ENCODE measurements around the gene EPB41L2. TPM values are rescaled to one million over a fixed set of nuclear protein-coding genes. Genes with fewer than 3 reads are reported as not detected.

The EPB41L2 gene
- total and polyA plus RNA-seq, 2 donors from 2014 or later: 19.6 to 111 TPM

DNA sequence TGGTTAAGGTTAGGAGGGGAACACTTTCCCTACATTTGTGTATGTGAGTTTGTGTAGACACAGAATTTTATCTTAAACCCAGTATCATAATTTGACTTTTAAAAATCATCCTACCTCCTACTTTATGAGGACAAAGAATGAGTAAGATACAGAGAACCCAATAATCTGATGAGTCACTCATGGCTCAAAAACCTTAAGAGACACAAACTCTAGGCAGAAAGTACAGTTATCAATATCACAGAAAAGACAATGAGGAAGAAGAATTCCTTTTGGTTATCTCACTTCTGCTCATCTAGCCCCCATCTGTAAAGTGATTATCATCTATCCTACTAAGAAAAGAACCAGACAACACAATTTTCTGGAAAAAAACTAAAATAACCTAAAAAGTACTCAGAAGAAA is 87.7 kb downstream of the EPB41L2 start:
- H3K9me3 ChIP-seq (ENCODE audit: control insufficient read depth in 2 of 3, insufficient read depth in 1 of 3, low read length in 3 of 3): no peaks in the 10 kb centered on the region
- no peak overlapping the region for H3K9ac ChIP-seq (ENCODE audit: low read length in 3 of 3)
- FAIRE-seq (no peak), DNase-seq (no peak)
- no peak overlapping the region for H3K27ac ChIP-seq (ENCODE audit: low read depth in 2 of 2, low read length in 2 of 2)
- TF ChIP-seq, protein P1, sequence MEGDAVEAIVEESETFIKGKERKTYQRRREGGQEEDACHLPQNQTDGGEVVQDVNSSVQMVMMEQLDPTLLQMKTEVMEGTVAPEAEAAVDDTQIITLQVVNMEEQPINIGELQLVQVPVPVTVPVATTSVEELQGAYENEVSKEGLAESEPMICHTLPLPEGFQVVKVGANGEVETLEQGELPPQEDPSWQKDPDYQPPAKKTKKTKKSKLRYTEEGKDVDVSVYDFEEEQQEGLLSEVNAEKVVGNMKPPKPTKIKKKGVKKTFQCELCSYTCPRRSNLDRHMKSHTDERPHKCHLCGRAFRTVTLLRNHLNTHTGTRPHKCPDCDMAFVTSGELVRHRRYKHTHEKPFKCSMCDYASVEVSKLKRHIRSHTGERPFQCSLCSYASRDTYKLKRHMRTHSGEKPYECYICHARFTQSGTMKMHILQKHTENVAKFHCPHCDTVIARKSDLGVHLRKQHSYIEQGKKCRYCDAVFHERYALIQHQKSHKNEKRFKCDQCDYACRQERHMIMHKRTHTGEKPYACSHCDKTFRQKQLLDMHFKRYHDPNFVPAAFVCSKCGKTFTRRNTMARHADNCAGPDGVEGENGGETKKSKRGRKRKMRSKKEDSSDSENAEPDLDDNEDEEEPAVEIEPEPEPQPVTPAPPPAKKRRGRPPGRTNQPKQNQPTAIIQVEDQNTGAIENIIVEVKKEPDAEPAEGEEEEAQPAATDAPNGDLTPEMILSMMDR (IDR thresholded peaks at IDR 0.05; ENCODE audit: borderline replicate concordance, extremely low read depth, insufficient read depth): no peak
- H3K36me3 ChIP-seq (ENCODE audit: control insufficient read depth in 2 of 3, insufficient read depth in 3 of 3, low read length in 3 of 3): no peaks in the 10 kb centered on the region
- no peaks in the 10 kb centered on the region for H3K4me1 ChIP-seq (ENCODE audit: control insufficient read depth in 2 of 3, insufficient read depth in 2 of 3, low read depth in 1 of 3, low read length in 3 of 3)
- H3K27me3 ChIP-seq (ENCODE audit: control insufficient read depth, insufficient read depth, low read length): no peaks in the 10 kb centered on the region
- intact Hi-C loops (cut with DNase I): no loop called here
- no peak overlapping the region for H3K4me3 ChIP-seq (ENCODE audit: low read length in 3 of 3)

GRCh38 chr6:130973521-130974277 is 89.3 kb downstream of the EPB41L2 start:
- Histone ChIP-seq H3K9ac (ENCODE audit: low read length in 3 of 3) (no peak overlapping the region), H3K9me3 (ENCODE audit: control insufficient read depth in 2 of 3, insufficient read depth in 1 of 3, low read length in 3 of 3) (no peaks in the 10 kb centered on the region), H3K4me1 (ENCODE audit: control insufficient read depth in 2 of 3, insufficient read depth in 2 of 3, low read depth in 1 of 3, low read length in 3 of 3) (no peaks in the 10 kb centered on the region), H3K4me3 (ENCODE audit: low read length in 3 of 3) (no peak overlapping the region), H3K27ac (ENCODE audit: low read depth in 2 of 2, low read length in 2 of 2) (no peak overlapping the region), H3K27me3 (ENCODE audit: control insufficient read depth, insufficient read depth, low read length) (no peaks in the 10 kb centered on the region), H3K36me3 (ENCODE audit: control insufficient read depth in 2 of 3, insufficient read depth in 3 of 3, low read length in 3 of 3) (no peaks in the 10 kb centered on the region)
- TF ChIP-seq, protein P1 (IDR thresholded peaks at IDR 0.05; ENCODE audit: borderline replicate concordance, extremely low read depth, insufficient read depth): no peak
- FAIRE-seq: no peak
- intact Hi-C loops (cut with DNase I): no loop called here
- DNase-seq: no peak

DNA sequence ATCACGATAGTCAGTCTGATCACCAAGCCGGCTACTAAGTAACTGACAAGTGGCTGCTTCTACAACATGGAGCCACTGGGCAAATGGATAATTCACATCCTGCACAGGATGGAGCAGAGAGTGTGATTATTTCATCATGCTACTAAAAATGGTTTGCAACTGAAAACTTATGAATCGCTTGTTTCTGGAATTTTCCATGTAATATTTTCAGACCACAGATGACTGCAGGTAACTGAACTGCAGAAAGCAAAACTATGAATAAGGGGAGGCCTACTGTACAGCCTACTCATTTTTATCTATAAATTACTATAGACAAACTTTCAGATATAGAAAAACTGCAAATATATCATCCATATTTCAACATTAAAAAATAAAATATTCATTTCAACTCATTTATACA is 91.5 kb downstream of the EPB41L2 start:
- DNase-seq (no peak), FAIRE-seq (no peak)
- H3K9ac ChIP-seq (ENCODE audit: low read length in 3 of 3): no peak overlapping the region
- intact Hi-C loops (cut with DNase I): no loop called here
- H3K36me3 ChIP-seq (ENCODE audit: control insufficient read depth in 2 of 3, insufficient read depth in 3 of 3, low read length in 3 of 3): no peaks in the 10 kb centered on the region
- no peak overlapping the region for H3K27ac ChIP-seq (ENCODE audit: low read depth in 2 of 2, low read length in 2 of 2)
- no peaks in the 10 kb centered on the region for H3K9me3 ChIP-seq (ENCODE audit: control insufficient read depth in 2 of 3, insufficient read depth in 1 of 3, low read length in 3 of 3)
- TF ChIP-seq, protein P1 (IDR thresholded peaks at IDR 0.05; ENCODE audit: borderline replicate concordance, extremely low read depth, insufficient read depth): no peak
- peaks cover 0 to 5% (median 0%) of the 10 kb centered on the region in 3 donors for H3K4me1 ChIP-seq (ENCODE audit: control insufficient read depth in 2 of 3, insufficient read depth in 2 of 3, low read depth in 1 of 3, low read length in 3 of 3)
- H3K4me3 ChIP-seq (ENCODE audit: low read length in 3 of 3): no peak overlapping the region
- no peaks in the 10 kb centered on the region for H3K27me3 ChIP-seq (ENCODE audit: control insufficient read depth, insufficient read depth, low read length)

Measured in kidney (tissue), 14 donors.